Measurements from ENCODE around the gene AGL.
"Not testable (repeated sequence)": the region's sequence is repeated elsewhere in the genome, so short reads cannot be mapped to it uniquely, and the experiment has no call there.

The AGL gene

DNA sequence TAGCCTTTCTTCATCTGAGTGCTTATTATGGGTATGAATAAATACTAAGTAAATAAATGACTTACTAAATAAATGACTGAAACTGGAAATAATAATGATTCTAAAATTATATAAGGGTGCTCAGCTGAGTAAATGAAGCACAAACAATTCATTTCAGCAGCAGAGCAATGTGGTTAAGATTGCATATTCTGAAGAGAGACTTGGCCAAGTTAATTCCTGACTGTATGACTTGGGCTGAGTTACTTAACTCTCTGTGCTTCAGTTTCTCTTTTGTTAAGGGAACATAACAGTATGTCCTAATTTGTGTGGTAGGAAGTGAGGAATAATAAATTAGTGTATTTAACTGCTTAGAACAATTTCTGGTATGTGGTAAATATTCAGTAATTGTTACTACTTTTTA, 19.1 kb downstream of the AGL start:
- no peak overlapping the region for H3K9ac ChIP-seq (ENCODE audit: low read depth, low read length)
- H3K36me3 ChIP-seq (ENCODE audit: insufficient read depth, low read length), result no peaks in the 10 kb centered on the region
- no peaks in the 10 kb centered on the region for H3K4me1 ChIP-seq (ENCODE audit: insufficient read depth, low read length)
- H3K9me3 ChIP-seq (ENCODE audit: control insufficient read depth, insufficient read depth, low read length), result no peaks in the 10 kb centered on the region

GRCh38 chr1:99869723-99870122, 19.6 kb downstream of the AGL start:
- H3K4me1 ChIP-seq (ENCODE audit: insufficient read depth, low read length), result no peaks in the 10 kb centered on the region
- no peaks in the 10 kb centered on the region for H3K9me3 ChIP-seq (ENCODE audit: control insufficient read depth, insufficient read depth, low read length)

DNA sequence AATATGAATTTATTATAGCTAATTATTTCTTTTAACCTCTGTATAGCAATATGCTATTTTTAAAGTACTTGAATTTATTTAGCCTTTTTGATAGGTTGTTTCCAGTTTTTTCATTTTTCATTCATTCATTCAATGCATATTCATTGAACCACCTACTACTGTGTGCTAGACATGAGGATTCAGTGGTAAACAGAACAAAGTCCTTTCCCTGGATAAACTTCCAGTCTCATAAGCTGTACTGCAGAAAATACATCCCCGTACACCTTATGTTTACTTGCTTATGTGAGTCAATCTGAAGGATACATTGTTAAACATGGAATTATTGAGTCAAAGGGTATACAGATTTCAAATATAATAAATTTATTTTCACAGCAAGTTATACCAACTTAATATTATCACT, 21.9 kb downstream of the AGL start:
- Histone ChIP-seq H3K4me1 (ENCODE audit: insufficient read depth, low read length) (no peaks in the 10 kb centered on the region), H3K9me3 (ENCODE audit: control insufficient read depth, insufficient read depth, low read length) (no peaks in the 10 kb centered on the region), H3K36me3 (ENCODE audit: insufficient read depth, low read length) (no peaks in the 10 kb centered on the region), H3K9ac (ENCODE audit: low read depth, low read length) (no peak overlapping the region)

More at GRCh38 chr1:99869723-99870122, 19.6 kb downstream of the AGL start:
- no peak overlapping the region for H3K9ac ChIP-seq (ENCODE audit: low read depth, low read length)
- H3K36me3 ChIP-seq (ENCODE audit: insufficient read depth, low read length), result no peaks in the 10 kb centered on the region

- no peaks in the 10 kb centered on the region for H3K4me1 ChIP-seq (ENCODE audit: insufficient read depth, low read length)
- H3K9me3 ChIP-seq (ENCODE audit: control insufficient read depth, insufficient read depth, low read length), result no peaks in the 10 kb centered on the region
- H3K36me3 ChIP-seq (ENCODE audit: insufficient read depth, low read length), result 0 out of 2 replicates have a peak, but pooled peaks cover 3% of the 10 kb centered on the region
- no peak overlapping the region for H3K9ac ChIP-seq (ENCODE audit: low read depth, low read length)
These were observed 27.4 kb downstream of the AGL start for GRCh38 chr1:99877568-99877967.

DNA sequence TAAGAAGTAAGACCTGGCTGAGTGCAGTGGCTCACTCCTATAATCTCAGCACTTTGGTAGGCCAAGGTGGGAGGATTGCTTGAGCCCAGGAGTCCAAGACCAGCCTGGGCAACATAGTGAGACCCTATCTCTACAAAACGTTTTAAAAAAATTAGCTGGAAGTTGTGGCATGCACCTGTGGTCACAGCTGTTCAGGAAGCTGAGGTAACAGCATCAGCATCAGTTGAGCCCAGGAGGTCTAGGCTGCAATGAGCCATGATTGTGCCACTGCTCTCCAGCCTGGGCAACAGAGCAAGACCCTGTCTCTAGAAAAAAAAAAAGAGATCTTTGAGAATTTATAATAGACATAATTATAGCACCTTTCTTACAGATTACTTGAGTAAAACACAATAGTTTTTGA, 36.0 kb downstream of the AGL start:
- Histone ChIP-seq H3K9me3 (ENCODE audit: control insufficient read depth, insufficient read depth, low read length) (no peaks in the 10 kb centered on the region), H3K9ac (ENCODE audit: low read depth, low read length) (no peak overlapping the region), H3K36me3 (ENCODE audit: insufficient read depth, low read length) (0 out of 2 replicates have a peak, but pooled peaks cover 2% of the 10 kb centered on the region), H3K4me1 (ENCODE audit: insufficient read depth, low read length) (no peaks in the 10 kb centered on the region)

- no peak overlapping the region for H3K9ac ChIP-seq (ENCODE audit: low read depth, low read length)
- H3K9me3 ChIP-seq (ENCODE audit: control insufficient read depth, insufficient read depth, low read length), result no peaks in the 10 kb centered on the region
- no peaks in the 10 kb centered on the region for H3K36me3 ChIP-seq (ENCODE audit: insufficient read depth, low read length)
- H3K4me1 ChIP-seq (ENCODE audit: insufficient read depth, low read length), result no peaks in the 10 kb centered on the region
These were observed 36.7 kb downstream of the AGL start for GRCh38 chr1:99886841-99887240.

DNA sequence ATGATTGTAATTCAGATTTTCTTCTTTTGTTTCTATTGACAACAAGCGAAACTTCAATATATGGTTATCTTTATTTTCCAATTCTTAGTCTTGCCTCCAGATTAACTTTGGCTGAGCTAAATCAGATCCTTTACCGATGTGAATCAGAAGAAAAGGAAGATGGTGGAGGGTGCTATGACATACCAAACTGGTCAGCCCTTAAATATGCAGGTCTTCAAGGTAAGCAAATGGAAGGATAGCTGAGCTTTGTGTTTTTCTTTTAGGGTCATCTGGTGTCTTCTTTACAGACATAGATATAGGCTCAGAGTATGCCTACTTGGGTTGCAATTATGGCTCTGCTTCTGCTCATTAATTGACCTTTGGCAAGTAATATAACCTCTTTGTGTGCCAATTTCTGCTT, 37.7 kb downstream of the AGL start:
- no peaks in the 10 kb centered on the region for H3K4me1 ChIP-seq (ENCODE audit: insufficient read depth, low read length)
- no peak overlapping the region for H3K9ac ChIP-seq (ENCODE audit: low read depth, low read length)
- no peaks in the 10 kb centered on the region for H3K9me3 ChIP-seq (ENCODE audit: control insufficient read depth, insufficient read depth, low read length)
- no peaks in the 10 kb centered on the region for H3K36me3 ChIP-seq (ENCODE audit: insufficient read depth, low read length)

DNA sequence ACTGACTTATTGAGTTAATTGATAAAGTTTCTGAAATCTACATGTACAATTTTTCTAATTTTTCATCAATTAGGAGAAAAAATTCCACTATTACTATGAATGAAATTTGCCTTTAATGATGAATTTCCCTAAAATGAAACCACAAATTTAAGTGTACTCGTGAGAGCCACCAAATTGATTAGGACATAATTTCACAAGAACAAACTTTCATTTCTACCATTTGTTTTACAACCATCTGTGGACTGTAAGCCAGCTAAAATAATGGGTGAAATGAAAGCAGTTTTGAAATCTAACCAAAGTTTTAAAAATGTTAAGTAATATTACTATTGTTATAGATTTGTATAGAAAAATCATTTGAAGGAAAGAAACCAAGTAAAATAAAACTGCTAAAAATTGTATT, 41.8 kb downstream of the AGL start:
- Histone ChIP-seq H3K36me3 (ENCODE audit: insufficient read depth, low read length) (no peaks in the 10 kb centered on the region), H3K9ac (ENCODE audit: low read depth, low read length) (no peak overlapping the region), H3K9me3 (ENCODE audit: control insufficient read depth, insufficient read depth, low read length) (no peaks in the 10 kb centered on the region), H3K4me1 (ENCODE audit: insufficient read depth, low read length) (no peaks in the 10 kb centered on the region)

- not testable (repeated sequence) for H3K9ac ChIP-seq (ENCODE audit: low read depth, low read length); H3K4me1 ChIP-seq (ENCODE audit: insufficient read depth, low read length); H3K36me3 ChIP-seq (ENCODE audit: insufficient read depth, low read length); H3K9me3 ChIP-seq (ENCODE audit: control insufficient read depth, insufficient read depth, low read length)
These were observed 53.1 kb downstream of the AGL start for GRCh38 chr1:99903278-99903677.

DNA sequence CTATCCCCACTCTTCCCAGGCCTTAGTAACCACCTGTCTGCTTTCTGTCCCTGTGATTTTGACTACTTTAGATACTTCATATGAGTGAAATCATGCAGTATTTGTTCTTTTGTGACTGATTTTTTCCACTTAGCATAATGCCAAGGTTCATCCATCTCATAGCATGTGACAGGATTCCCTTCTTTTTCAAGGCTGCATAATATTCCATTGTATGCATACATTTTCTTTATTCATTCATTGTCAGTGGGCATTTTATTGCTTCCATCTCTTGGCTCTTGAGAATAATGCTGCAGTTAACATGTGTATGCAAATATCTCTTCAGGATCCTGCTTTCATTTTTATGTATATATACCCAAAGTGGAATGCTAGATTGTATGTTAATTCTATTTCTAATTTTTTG, 56.4 kb downstream of the AGL start:
- Histone ChIP-seq H3K4me1 (ENCODE audit: insufficient read depth, low read length) (no peaks in the 10 kb centered on the region), H3K36me3 (ENCODE audit: insufficient read depth, low read length) (no peaks in the 10 kb centered on the region), H3K9me3 (ENCODE audit: control insufficient read depth, insufficient read depth, low read length) (no peaks in the 10 kb centered on the region), H3K9ac (ENCODE audit: low read depth, low read length) (no peak overlapping the region)

DNA sequence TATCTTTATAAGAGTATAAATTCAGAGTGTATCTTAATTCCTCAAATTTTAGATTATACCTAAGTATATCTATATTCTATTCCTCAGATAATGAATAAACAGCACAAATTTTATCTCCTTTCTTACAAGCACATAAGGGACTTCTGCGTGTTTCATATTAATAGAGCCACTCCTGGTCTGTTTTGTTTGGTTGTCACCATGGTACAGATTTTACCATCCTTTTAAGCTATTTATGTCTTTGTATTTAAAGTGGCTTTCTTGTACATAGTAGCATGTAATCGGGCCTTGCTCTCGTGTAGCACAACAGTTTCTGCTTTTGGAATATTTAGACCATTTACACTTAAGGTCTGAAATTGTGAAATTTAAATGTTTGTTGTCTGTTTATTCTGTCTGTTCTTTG, 67.1 kb downstream of the AGL start:
- H3K9me3 ChIP-seq (ENCODE audit: control insufficient read depth, insufficient read depth, low read length), result no peaks in the 10 kb centered on the region

GRCh38 chr1:99919220-99919619, 69.1 kb downstream of the AGL start:
- H3K4me1 ChIP-seq (ENCODE audit: insufficient read depth, low read length), result no peaks in the 10 kb centered on the region
- H3K9ac ChIP-seq (ENCODE audit: low read depth, low read length), result no peak overlapping the region
- H3K9me3 ChIP-seq (ENCODE audit: control insufficient read depth, insufficient read depth, low read length), result no peaks in the 10 kb centered on the region
- H3K36me3 ChIP-seq (ENCODE audit: insufficient read depth, low read length), result no peaks in the 10 kb centered on the region

More for the DNA sequence above, 67.1 kb downstream of the AGL start:
- Histone ChIP-seq H3K9ac (ENCODE audit: low read depth, low read length) (no peak overlapping the region), H3K4me1 (ENCODE audit: insufficient read depth, low read length) (no peaks in the 10 kb centered on the region), H3K36me3 (ENCODE audit: insufficient read depth, low read length) (no peaks in the 10 kb centered on the region)

- Histone ChIP-seq H3K4me1 (ENCODE audit: insufficient read depth, low read length) (no peaks in the 10 kb centered on the region), H3K36me3 (ENCODE audit: insufficient read depth, low read length) (no peaks in the 10 kb centered on the region), H3K9ac (ENCODE audit: low read depth, low read length) (no peak overlapping the region), H3K9me3 (ENCODE audit: control insufficient read depth, insufficient read depth, low read length) (no peaks in the 10 kb centered on the region)
These were observed 84.6 kb downstream of the AGL start for GRCh38 chr1:99934801-99935200.

- Histone ChIP-seq H3K9ac (ENCODE audit: low read depth, low read length) (no peak overlapping the region), H3K9me3 (ENCODE audit: control insufficient read depth, insufficient read depth, low read length) (no peaks in the 10 kb centered on the region), H3K4me1 (ENCODE audit: insufficient read depth, low read length) (no peaks in the 10 kb centered on the region), H3K36me3 (ENCODE audit: insufficient read depth, low read length) (no peaks in the 10 kb centered on the region)
These were observed 85.4 kb downstream of the AGL start for GRCh38 chr1:99935534-99935933.

- Histone ChIP-seq H3K9me3 (ENCODE audit: control insufficient read depth, insufficient read depth, low read length) (no peaks in the 10 kb centered on the region), H3K36me3 (ENCODE audit: insufficient read depth, low read length) (no peaks in the 10 kb centered on the region), H3K9ac (ENCODE audit: low read depth, low read length) (no peak overlapping the region), H3K4me1 (ENCODE audit: insufficient read depth, low read length) (no peaks in the 10 kb centered on the region)
These were observed 85.9 kb downstream of the AGL start for GRCh38 chr1:99936071-99936470.

DNA sequence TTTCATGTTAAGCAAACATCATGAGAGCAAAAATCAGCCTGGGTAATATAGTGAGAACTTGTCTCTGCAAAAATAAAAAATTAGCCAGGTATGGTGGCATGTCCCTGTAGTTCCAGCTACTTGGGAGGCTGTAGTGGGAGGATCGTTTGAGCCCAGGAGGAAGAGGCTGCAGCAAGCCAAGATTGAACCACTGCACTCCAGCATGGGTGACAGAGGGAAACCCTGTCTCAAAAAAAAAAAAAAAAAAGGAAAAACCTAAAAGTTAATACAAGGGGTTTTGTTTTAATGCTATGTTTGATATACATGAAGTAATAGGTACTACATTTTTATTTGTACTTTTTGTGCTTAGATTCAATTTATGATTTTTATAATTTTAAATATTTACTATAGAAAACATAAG, 92.6 kb downstream of the AGL start:
- Histone ChIP-seq H3K9me3 (ENCODE audit: control insufficient read depth, insufficient read depth, low read length) (no peaks in the 10 kb centered on the region; the same call in 1 of the 2 replicates), H3K9ac (ENCODE audit: low read depth, low read length) (no peak overlapping the region), H3K36me3 (ENCODE audit: insufficient read depth, low read length) (no peaks in the 10 kb centered on the region), H3K4me1 (ENCODE audit: insufficient read depth, low read length) (no peaks in the 10 kb centered on the region; the same call in 1 of the 2 replicates)
